Measurements from ENCODE around the gene TBX4.

Gene TBX4

GRCh38 chr17:61534414-61534813 lies 82.2 kb downstream of the TBX4 start:
- no peak for DNase-seq

All from NCI-H345 (cell line).